Panc1 (cell line): ENCODE measurements around the gene TMEM132C. TPM values are rescaled to one million over a fixed set of nuclear protein-coding genes. Genes with fewer than 3 reads are reported as not detected.

Source experiments
- ATAC-seq: fragments of 200-7000 bp; cut with Tn5 transposase; 2 replicates; pipeline ENCODE4 v1.9.1; 2020; ENCODE audit warnings: mild to moderate bottlenecking, moderate library complexity
- BruUV-seq: library from RNA; stranded (reverse); fragments of 400-500 nt; replicated peaks from 2 replicates; lab custom pipeline; 2021; lab: Mats Ljungman, UMichigan
- CTCF ChIA-PET: fragments of 300-600 bp; sonication (Branson Sonifier 250); formaldehyde crosslinking; loops from one replicate; lab custom pipeline; 2022; ENCODE audit warnings: antibody characterized with exemption; lab: Charles Lee
- POLR2A ChIA-PET: fragments of 300-600 bp; sonication (Branson Sonifier 250); formaldehyde crosslinking; loops from one replicate; lab custom pipeline; 2022; ENCODE audit warnings: antibody characterized with exemption; lab: Charles Lee
- DNase-seq: peaks from one replicate; pipeline ENCODE4 v3.0.0-alpha.2; 2010; ENCODE audit warnings: low read depth, low spot score
- H3K27ac ChIP-seq: 2 replicates; pipeline ENCODE4 v1.5.1; 2011; ENCODE audit warnings: mild to moderate bottlenecking, low read length, inconsistent platforms
- H3K27me3 ChIP-seq: fragments of 200-500 bp; sonication (Bioruptor generic); 2 replicates; pipeline ENCODE4 v1.6.0; 2014; ENCODE audit warnings: low read length, inconsistent platforms; ENCODE audit not compliant: control insufficient read depth, insufficient read depth
- H3K36me3 ChIP-seq: fragments of 200-500 bp; sonication (Bioruptor generic); 2 replicates; pipeline ENCODE4 v1.5.1; 2014; ENCODE audit warnings: inconsistent platforms, mild to moderate bottlenecking, low read length, moderate library complexity; ENCODE audit not compliant: control insufficient read depth, insufficient read depth
- H3K4me1 ChIP-seq: 2 replicates; pipeline ENCODE4 v1.5.1; 2011; ENCODE audit warnings: inconsistent platforms, mild to moderate bottlenecking, low read length, moderate library complexity; ENCODE audit not compliant: control insufficient read depth, insufficient read depth
- H3K4me3 ChIP-seq, 2 experiments: 2 replicates each; pipeline ENCODE4 v1.5.1; 2011 to 2012; ENCODE audit warnings: low read depth in 2 of 2, low read length in 2 of 2, mild to moderate bottlenecking in 2 of 2, inconsistent platforms in 1 of 2, moderate library complexity in 1 of 2
- H3K9me3 ChIP-seq: fragments of 200-500 bp; sonication (Bioruptor generic); 2 replicates; pipeline ENCODE4 v1.5.1; 2014; ENCODE audit warnings: low read depth, mild to moderate bottlenecking, inconsistent platforms, low read length, moderate library complexity; ENCODE audit not compliant: control insufficient read depth, insufficient read depth
- CTCF ChIP-seq: fragments of 450-650 bp; IDR thresholded peaks from 2 replicates; pipeline ENCODE4 v1.5.1; 2017; ENCODE audit warnings: mild to moderate bottlenecking
- POLR2AphosphoS5 ChIP-seq: IDR thresholded peaks from 2 replicates; pipeline ENCODE4 v1.6.1; 2012; ENCODE audit warnings: mild to moderate bottlenecking, low read depth, low read length, moderate library complexity
- REST ChIP-seq, 2 experiments: IDR thresholded peaks; 2 replicates each; pipeline ENCODE4 v1.6.1; 2011 to 2012; ENCODE audit warnings: low read depth in 2 of 2, control low read depth in 1 of 2, low read length in 1 of 2, mild to moderate bottlenecking in 1 of 2, moderate library complexity in 1 of 2; ENCODE audit not compliant: insufficient read depth in 1 of 2
- SIN3A ChIP-seq: IDR thresholded peaks from 2 replicates; pipeline ENCODE4 v1.6.1; 2012; ENCODE audit warnings: low read depth, mild to moderate bottlenecking, low read length, moderate library complexity, borderline replicate concordance; ENCODE audit not compliant: insufficient read depth
- TCF7L2 ChIP-seq: IDR thresholded peaks from 2 replicates; pipeline ENCODE4 v1.6.1; 2011; ENCODE audit warnings: mild to moderate bottlenecking, low read depth, low read length, inconsistent platforms
- in situ Hi-C: cut with HindIII; loops from 2 replicates; pipeline ENCODE4 v1.10.0; 2016; ENCODE audit warnings: low sequenced_read_pairs, low pct_unique_long_range_greater_than_20kb
- intact Hi-C: fragments of 100-400 bp; cut with micrococcal nuclease; formaldehyde crosslinking; loops from one replicate; pipeline ENCODE4 v1.10.0; 2022; ENCODE audit not compliant: unreplicated experiment
- total RNA-seq: library from RNA; stranded (reverse); gene quantifications from one replicate; pipeline ENCODE4 v1.2.1, GENCODE V29; 2021; ENCODE audit not compliant: unreplicated experiment

Gene TMEM132C
- total RNA-seq, 1 experiment from 2014 or later: not detected

- in situ Hi-C loops (no loop called here), intact Hi-C loops (no loop called here)
- no TSS peak for BruUV-seq
- Histone ChIP-seq H3K36me3 (no peaks in the 10 kb centered on the region), H3K27me3 (no peaks in the 10 kb centered on the region), H3K4me3 (no peak overlapping the region), H3K9me3 (no peaks in the 10 kb centered on the region), H3K27ac (no peak overlapping the region), H3K4me1 (no peaks in the 10 kb centered on the region)
- ATAC-seq (no peak), DNase-seq (no peak)
- no peak for TF ChIP-seq TCF7L2
- no peak for TF ChIP-seq POLR2AphosphoS5
- no peak for TF ChIP-seq REST (IDR thresholded peaks at IDR 0.05; ENCODE audit: insufficient read depth in 1 of 2, low read depth in 2 of 2, low read length in 1 of 2)
- TF ChIP-seq CTCF: no peak
- no peak for TF ChIP-seq SIN3A
- ChIA-PET CTCF (no interaction called here), POLR2A (no interaction called here)
Measured at GRCh38 chr12:128318341-128318740, 51.4 kb downstream of the TMEM132C start.

- Histone ChIP-seq H3K27ac (no peak overlapping the region), H3K9me3 (no peaks in the 10 kb centered on the region), H3K36me3 (no peaks in the 10 kb centered on the region), H3K4me3 (no peak overlapping the region), H3K27me3 (no peaks in the 10 kb centered on the region), H3K4me1 (no peaks in the 10 kb centered on the region)
- in situ Hi-C loops (no loop called here), intact Hi-C loops (no loop called here)
- no peak for TF ChIP-seq TCF7L2
- TF ChIP-seq SIN3A: no peak
- TF ChIP-seq POLR2AphosphoS5: no peak
- TF ChIP-seq CTCF: no peak
- TF ChIP-seq REST (IDR thresholded peaks at IDR 0.05; ENCODE audit: insufficient read depth in 1 of 2, low read depth in 2 of 2, low read length in 1 of 2): no peak
- CTCF ChIA-PET: no interaction called here
- BruUV-seq: no TSS peak
- no peak for ATAC-seq
- POLR2A ChIA-PET: no interaction called here
- no peak for DNase-seq
Measured at GRCh38 chr12:128318946-128319345, 52.0 kb downstream of the TMEM132C start.
